HepG2 (cell line): ENCODE measurements around the gene PGAP3. TPM values are rescaled to one million over a fixed set of nuclear protein-coding genes. Genes with fewer than 3 reads are reported as not detected.

Experiments used
- FOXP1 ChIP-seq, 2 experiments: fragments of 450-650 bp in 1 of 2; IDR thresholded peaks; 2 replicates each; pipeline ENCODE4 v1.6.1; 2017 to 2018; ENCODE audit warnings: antibody characterized with exemption in 1 of 2
- HDAC1 ChIP-seq: sonication (generic); formaldehyde crosslinking; IDR thresholded peaks from 2 replicates; pipeline ENCODE4 v1.5.1; 2020; ENCODE audit warnings: mild to moderate bottlenecking, missing genetic modification reagents
- HOXA7 ChIP-seq: sonication (generic); formaldehyde crosslinking; IDR thresholded peaks from 2 replicates; pipeline ENCODE4 v1.8.1; 2022; ENCODE audit warnings: mild to moderate bottlenecking, missing genetic modification reagents, moderate library complexity
- HOXD1 ChIP-seq: sonication (generic); formaldehyde crosslinking; IDR thresholded peaks from 2 replicates; pipeline ENCODE4 v1.5.0; 2020; ENCODE audit warnings: missing genetic modification reagents
- KAT7 ChIP-seq: IDR thresholded peaks from 2 replicates; pipeline ENCODE4 v1.6.1; 2018; ENCODE audit warnings: borderline replicate concordance, missing compliant biosample characterization
- KLF6 ChIP-seq: IDR thresholded peaks from 2 replicates; pipeline ENCODE4 v1.8.0; 2016; ENCODE audit warnings: missing biosample characterization, missing genetic modification reagents
- MTA3 ChIP-seq: sonication (generic); formaldehyde crosslinking; IDR thresholded peaks from 2 replicates; pipeline ENCODE4 v1.4.0; 2020; ENCODE audit warnings: missing genetic modification reagents
- NCOA2 ChIP-seq: sonication (generic); formaldehyde crosslinking; IDR thresholded peaks from 2 replicates; pipeline ENCODE4 v1.8.0; 2022; ENCODE audit warnings: inconsistent platforms
- PBX3 ChIP-seq: sonication (generic); formaldehyde crosslinking; IDR thresholded peaks from 2 replicates; pipeline ENCODE4 v1.8.1; 2023; ENCODE audit warnings: missing genetic modification reagents, inconsistent platforms, borderline replicate concordance
- PHB2 ChIP-seq: fragments of 450-650 bp; IDR thresholded peaks from 2 replicates; pipeline ENCODE4 v1.6.1; 2018; ENCODE audit not compliant: partially characterized antibody
- PPARG ChIP-seq: conservative IDR thresholded peaks from 2 replicates; pipeline ENCODE4 v1.6.1; 2016; ENCODE audit warnings: missing biosample characterization, missing genetic modification reagents
- SCMH1 ChIP-seq: sonication (generic); formaldehyde crosslinking; IDR thresholded peaks from 2 replicates; pipeline ENCODE4 v1.9.0; 2021; ENCODE audit warnings: missing genetic modification reagents, mild to moderate bottlenecking, borderline replicate concordance
- TEAD3 ChIP-seq: optimal IDR thresholded peaks from 2 replicates; pipeline ENCODE3; 2016; ENCODE audit warnings: borderline replicate concordance
- THRA ChIP-seq: sonication (generic); formaldehyde crosslinking; IDR thresholded peaks from 2 replicates; pipeline ENCODE4 v1.4.0; 2020; ENCODE audit warnings: missing genetic modification reagents, borderline replicate concordance
- ZNF180 ChIP-seq: sonication (generic); formaldehyde crosslinking; IDR thresholded peaks from 2 replicates; pipeline ENCODE4 v1.4.0; 2020; ENCODE audit warnings: low read depth, missing genetic modification reagents, borderline replicate concordance
- ZNF468 ChIP-seq: sonication (generic); formaldehyde crosslinking; IDR thresholded peaks from 2 replicates; pipeline ENCODE4 v1.8.0; 2022; ENCODE audit warnings: mild to moderate bottlenecking, moderate library complexity, missing genetic modification reagents
- ZNF615 ChIP-seq: sonication (generic); formaldehyde crosslinking; IDR thresholded peaks from 2 replicates; pipeline ENCODE4 v1.5.0; 2020; ENCODE audit warnings: mild to moderate bottlenecking, missing genetic modification reagents, borderline replicate concordance
- polyA plus RNA-seq, 8 experiments: library from polyadenylated mRNA; depleted of rRNA in 3 of 8; stranded (reverse) in 7 of 8; unstranded in 1 of 8; fragments of >200 nt; fragmentation: Illumina TruSeq in 4 of 8; extraction: Trizol in 4 of 8; gene quantifications; 2 replicates each; pipeline versions ENCODE4 v1.2.1 to v1.2.3, GENCODE V29; 2011 to 2016; ENCODE audit warnings: low read depth in 4 of 8, missing spikeins in 1 of 8, mixed read lengths in 1 of 8; ENCODE audit not compliant: insufficient read depth in 1 of 8
- total RNA-seq, 5 experiments: library from RNA; depleted of rRNA; stranded (reverse); fragments of >200 nt; fragmentation: Illumina TruSeq; extraction: Trizol; gene quantifications; 2 replicates each; pipeline ENCODE4 v1.2.3, GENCODE V29; 2016; ENCODE audit warnings: low read depth in 1 of 5
- TF ChIP-seq, protein P1 (sequence below): sonication (generic); formaldehyde crosslinking; IDR thresholded peaks from 2 replicates; pipeline ENCODE4 v1.4.0; 2020; ENCODE audit warnings: missing genetic modification reagents
- TF ChIP-seq, protein P2 (sequence below), 2 experiments: fragments of 450-650 bp in 1 of 2; sonication (generic) in 1 of 2; formaldehyde crosslinking; IDR thresholded peaks; 2 replicates each; pipeline versions ENCODE4 v1.5.0 to v1.8.0; 2020 to 2022; ENCODE audit warnings: mild to moderate bottlenecking in 1 of 2, missing genetic modification reagents in 1 of 2
- TF ChIP-seq, protein P3 (sequence below): sonication (generic); formaldehyde crosslinking; IDR thresholded peaks from 2 replicates; pipeline ENCODE4 v1.4.0; 2020; ENCODE audit warnings: missing genetic modification reagents

Gene PGAP3
- total and polyA plus RNA-seq, 2 of the 13 experiments (the other 11 are each of a cell fraction or from before 2014, with no cell fraction given), result 11.9 to 14.6 TPM

GRCh38 chr17:39687101-39687545 lies 734 bp downstream of the PGAP3 start (continued):
- TF ChIP-seq, protein P1, sequence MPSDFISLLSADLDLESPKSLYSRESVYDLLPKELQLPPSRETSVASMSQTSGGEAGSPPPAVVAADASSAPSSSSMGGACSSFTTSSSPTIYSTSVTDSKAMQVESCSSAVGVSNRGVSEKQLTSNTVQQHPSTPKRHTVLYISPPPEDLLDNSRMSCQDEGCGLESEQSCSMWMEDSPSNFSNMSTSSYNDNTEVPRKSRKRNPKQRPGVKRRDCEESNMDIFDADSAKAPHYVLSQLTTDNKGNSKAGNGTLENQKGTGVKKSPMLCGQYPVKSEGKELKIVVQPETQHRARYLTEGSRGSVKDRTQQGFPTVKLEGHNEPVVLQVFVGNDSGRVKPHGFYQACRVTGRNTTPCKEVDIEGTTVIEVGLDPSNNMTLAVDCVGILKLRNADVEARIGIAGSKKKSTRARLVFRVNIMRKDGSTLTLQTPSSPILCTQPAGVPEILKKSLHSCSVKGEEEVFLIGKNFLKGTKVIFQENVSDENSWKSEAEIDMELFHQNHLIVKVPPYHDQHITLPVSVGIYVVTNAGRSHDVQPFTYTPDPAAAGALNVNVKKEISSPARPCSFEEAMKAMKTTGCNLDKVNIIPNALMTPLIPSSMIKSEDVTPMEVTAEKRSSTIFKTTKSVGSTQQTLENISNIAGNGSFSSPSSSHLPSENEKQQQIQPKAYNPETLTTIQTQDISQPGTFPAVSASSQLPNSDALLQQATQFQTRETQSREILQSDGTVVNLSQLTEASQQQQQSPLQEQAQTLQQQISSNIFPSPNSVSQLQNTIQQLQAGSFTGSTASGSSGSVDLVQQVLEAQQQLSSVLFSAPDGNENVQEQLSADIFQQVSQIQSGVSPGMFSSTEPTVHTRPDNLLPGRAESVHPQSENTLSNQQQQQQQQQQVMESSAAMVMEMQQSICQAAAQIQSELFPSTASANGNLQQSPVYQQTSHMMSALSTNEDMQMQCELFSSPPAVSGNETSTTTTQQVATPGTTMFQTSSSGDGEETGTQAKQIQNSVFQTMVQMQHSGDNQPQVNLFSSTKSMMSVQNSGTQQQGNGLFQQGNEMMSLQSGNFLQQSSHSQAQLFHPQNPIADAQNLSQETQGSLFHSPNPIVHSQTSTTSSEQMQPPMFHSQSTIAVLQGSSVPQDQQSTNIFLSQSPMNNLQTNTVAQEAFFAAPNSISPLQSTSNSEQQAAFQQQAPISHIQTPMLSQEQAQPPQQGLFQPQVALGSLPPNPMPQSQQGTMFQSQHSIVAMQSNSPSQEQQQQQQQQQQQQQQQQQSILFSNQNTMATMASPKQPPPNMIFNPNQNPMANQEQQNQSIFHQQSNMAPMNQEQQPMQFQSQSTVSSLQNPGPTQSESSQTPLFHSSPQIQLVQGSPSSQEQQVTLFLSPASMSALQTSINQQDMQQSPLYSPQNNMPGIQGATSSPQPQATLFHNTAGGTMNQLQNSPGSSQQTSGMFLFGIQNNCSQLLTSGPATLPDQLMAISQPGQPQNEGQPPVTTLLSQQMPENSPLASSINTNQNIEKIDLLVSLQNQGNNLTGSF (CRISPR knock-in tag), result no peak
- TF ChIP-seq ZNF615 (CRISPR knock-in tag) (0 out of 2 replicates have a peak, but pooled peaks have one; percentile 26), ZNF468 (CRISPR knock-in tag) (no peak), KAT7 (CRISPR knock-in tag) (peak; percentile 50; the same call in 1 of the 2 replicates), NCOA2 (CRISPR knock-in tag) (peak; percentile 64), ZNF180 (CRISPR knock-in tag) (no peak), FOXP1 (IDR thresholded peaks at IDR 0.05) (no peak), FOXP1 (CRISPR knock-in tag; IDR thresholded peaks at IDR 0.05) (0 out of 2 replicates have a peak, but pooled peaks have one; percentile 23), SCMH1 (CRISPR knock-in tag) (no peak), HDAC1 (CRISPR knock-in tag) (peak; percentile 46), PBX3 (CRISPR knock-in tag) (no peak), PPARG (CRISPR knock-in tag) (no peak), MTA3 (CRISPR knock-in tag) (no peak), HOXA7 (no peak), KLF6 (CRISPR knock-in tag) (0 out of 2 replicates have a peak, but pooled peaks have one; percentile 1), HOXD1 (0 out of 2 replicates have a peak, but pooled peaks have one; percentile 48), PHB2 (no peak), TEAD3 (CRISPR knock-in tag) (peak; percentile 85), THRA (0 out of 2 replicates have a peak, but pooled peaks have one; percentile 14)
- TF ChIP-seq, protein P2, sequence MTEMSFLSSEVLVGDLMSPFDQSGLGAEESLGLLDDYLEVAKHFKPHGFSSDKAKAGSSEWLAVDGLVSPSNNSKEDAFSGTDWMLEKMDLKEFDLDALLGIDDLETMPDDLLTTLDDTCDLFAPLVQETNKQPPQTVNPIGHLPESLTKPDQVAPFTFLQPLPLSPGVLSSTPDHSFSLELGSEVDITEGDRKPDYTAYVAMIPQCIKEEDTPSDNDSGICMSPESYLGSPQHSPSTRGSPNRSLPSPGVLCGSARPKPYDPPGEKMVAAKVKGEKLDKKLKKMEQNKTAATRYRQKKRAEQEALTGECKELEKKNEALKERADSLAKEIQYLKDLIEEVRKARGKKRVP (CRISPR knock-in tag; IDR thresholded peaks at IDR 0.05), result no peak
- TF ChIP-seq, protein P3, sequence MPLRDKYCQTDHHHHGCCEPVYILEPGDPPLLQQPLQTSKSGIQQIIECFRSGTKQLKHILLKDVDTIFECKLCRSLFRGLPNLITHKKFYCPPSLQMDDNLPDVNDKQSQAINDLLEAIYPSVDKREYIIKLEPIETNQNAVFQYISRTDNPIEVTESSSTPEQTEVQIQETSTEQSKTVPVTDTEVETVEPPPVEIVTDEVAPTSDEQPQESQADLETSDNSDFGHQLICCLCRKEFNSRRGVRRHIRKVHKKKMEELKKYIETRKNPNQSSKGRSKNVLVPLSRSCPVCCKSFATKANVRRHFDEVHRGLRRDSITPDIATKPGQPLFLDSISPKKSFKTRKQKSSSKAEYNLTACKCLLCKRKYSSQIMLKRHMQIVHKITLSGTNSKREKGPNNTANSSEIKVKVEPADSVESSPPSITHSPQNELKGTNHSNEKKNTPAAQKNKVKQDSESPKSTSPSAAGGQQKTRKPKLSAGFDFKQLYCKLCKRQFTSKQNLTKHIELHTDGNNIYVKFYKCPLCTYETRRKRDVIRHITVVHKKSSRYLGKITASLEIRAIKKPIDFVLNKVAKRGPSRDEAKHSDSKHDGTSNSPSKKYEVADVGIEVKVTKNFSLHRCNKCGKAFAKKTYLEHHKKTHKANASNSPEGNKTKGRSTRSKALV (CRISPR knock-in tag), result peak; percentile 24; the same call in 1 of the 2 replicates
